Activated CD4-positive, CD25-positive, alpha-beta regulatory T cell treated with anti-CD3 and anti-CD28 coated beads, Interleukin-2, amount 50 U/mL, for 16 hours (primary cell): ENCODE measurements around the gene TMEM131.
"Not testable (repeated sequence)": the region's sequence is repeated elsewhere in the genome, so short reads cannot be mapped to it uniquely, and the experiment has no call there.

Experiments used
- DNase-seq: peaks from one replicate; pipeline ENCODE4 v3.0.0-alpha.2; 2020; ENCODE audit warnings: low read depth, low spot score

The TMEM131 gene

DNA sequence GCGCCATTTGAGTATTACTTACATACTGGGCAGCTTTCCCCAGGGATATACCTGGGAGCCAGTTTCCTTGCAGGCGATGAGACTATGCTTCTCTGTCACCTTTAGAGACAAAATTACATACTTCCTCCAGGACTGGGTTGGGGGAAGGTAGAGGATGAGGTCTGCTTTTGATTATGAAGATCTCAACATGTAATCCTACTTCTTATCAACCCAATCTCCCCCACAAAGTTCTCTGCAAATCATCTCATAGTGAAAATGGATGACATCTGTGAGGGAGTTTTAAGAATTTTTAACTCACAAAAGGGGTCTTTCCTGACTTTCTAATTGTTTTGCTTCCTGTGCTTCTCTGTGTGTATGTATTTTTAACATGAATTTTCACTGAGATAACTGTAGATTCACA, 81.9 kb downstream of the TMEM131 start:
- DNase-seq, result no peak

DNA sequence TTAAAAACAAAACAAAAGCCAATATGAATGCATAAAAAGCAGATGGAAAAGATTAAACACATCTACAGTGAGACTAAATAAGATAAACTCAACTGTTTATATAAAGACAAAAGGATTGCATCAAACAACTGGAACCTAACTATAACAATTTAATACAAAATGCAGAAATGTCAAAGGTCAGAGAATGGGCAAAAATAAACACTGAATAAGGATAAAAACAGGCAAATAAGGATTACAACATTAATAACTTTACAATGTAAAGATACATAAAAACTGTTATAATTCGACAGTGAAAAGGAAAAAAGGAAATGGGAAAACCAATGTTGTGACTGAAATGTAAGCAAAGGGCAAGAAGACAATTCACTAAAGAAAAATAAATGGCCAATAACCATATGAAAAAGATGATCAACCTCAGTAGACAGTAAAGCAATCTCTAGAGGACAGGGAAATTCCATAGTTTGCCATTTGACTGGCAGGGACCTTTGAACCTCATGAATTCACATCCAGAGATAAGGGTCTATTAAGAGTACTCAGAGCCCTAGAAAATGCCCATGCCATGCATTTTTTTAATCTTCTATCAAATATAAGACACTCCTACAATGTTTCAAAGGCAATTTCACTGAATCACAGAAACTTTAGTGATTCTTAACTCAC, 83.7 kb downstream of the TMEM131 start:
- DNase-seq, result no peak

DNA sequence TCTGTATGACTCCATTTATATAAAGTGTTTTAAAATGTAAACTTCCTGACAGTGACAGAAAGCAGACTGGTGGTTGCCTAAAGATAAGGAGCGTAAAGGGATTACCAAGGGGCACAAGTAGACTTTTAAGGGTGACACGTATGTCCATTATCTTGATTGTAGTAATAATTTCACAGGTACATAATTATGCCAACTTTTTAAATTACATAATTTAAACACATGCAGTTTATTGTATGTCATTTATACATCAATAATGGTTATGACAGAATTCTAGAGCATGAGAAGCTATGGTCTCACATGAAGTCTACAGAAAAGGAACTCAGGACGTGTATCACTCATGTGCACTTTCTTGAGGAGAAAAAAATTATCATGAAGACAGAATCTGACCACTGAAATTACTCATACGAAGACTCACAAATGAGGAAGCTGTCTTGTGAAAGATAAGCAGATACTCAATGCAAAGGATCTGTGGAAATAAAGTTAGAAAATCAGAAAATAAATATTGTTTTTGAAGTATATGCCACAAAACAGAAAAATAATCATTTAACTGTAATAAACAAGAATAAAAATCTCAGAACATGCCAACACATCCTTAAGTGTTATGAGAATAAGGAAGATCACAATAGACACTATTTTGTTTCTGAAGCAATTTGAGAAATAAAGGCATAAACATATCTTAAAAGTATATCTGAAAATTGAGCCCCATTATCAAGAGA, 84.4 kb downstream of the TMEM131 start:
- no peak for DNase-seq

DNA sequence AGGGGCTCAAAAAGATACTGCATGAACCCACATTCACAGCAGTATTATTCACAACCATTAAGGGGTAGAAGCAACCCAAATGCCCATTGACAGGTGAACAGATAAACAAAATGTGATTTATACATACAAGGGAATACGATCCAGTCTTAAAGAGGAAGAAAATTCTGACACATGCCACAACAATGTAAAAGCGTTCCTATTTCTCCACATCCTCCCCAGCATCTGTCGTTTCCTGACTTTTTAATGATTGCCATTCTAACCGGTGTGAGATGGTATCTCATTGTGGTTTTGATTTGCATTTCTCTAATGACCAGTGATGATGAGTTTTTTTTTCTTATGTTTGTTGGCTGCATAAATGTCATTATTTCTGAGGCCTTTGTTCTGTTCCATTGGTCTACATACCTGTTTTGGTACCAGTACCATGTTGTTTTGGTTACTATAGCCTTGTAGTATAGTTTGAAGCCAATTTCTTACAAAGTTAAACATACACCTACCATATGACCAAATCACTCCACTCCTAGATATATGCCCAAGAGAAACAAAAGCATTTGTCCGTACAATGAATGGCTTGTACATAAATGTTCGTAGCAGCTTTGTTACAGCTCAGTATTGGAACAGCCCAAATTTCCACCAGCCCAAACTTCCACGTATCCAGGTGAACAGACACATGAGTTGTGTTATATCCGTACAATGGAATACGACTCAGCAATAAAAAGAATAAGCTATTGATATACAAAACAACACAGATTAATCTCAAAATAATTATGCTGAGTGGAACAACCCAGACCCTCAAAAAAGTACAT, 85.1 kb downstream of the TMEM131 start:
- no peak for DNase-seq

DNA sequence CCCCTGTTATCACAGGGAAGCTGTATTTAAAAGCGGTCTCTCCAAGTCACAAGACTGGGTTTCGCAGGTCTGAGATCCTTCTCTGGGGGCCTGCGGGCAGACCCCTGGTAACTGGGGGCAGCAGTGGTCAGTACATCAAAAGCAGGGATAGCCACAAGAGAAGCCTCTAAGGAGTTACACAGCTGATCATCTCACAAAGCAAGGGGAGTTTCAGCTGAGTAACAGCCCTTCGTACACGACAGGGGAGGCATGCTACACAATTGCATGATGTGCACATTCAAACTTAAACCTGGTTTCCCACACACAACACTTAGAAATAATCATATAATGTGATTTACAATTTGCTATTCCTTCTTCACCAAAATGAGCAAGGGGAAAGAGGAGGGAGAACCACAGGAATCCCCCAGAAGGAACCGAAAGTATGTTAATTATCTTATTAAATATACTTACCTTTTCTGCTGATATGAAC, 87.5 kb downstream of the TMEM131 start:
- no peak for DNase-seq

DNA sequence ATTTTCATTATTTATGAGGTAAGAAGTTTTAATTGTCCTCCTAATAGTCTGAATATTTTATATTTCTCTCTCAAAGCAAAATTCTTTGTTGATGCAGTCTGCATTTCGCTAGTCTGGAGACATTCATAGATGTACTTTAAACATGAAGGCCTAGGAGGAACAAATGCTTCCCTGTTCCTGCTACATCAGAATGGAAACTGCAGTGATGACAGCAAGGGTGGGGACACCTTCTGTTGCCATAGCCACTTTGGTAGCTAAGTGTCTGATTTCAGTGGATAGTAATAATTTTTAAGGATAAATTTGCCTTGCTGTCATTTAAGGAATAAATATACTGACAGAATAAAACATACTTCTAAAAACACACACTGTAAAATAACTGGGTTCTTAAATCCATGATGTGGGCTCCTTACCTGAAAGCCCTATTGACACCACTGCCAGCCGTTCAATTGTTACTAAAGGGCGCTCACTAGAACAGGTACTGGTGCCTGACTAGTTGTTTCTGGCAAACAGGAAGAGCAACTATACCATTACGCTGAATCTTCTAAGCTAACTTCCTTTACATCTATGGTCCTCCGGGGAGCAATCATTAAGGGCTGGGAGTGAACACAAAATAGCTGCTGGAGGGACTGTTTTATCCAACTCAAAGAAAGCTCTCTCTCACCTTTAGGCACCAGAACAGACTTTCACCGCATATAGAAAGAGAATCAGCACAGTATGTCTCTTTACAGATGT, 88.2 kb downstream of the TMEM131 start:
- no peak for DNase-seq

DNA sequence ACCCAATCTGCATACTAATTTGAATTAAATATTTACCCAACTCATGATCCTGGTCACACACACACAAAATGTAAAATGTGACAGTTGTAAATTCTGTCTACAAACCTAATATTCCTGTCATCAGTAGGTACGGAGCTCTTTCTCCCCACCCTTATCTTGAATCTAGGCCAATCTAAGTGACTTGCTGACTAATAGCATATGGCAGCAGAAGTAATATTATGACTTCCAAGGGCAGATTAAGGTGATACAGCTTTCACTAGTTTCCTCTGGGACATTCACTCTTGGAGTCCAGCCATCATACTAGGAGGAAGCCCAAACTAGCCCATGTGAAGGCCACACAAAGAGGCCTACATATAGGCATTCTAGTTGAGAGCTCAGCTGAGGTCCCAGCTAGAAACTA, 89.4 kb downstream of the TMEM131 start:
- DNase-seq, result no peak

DNA sequence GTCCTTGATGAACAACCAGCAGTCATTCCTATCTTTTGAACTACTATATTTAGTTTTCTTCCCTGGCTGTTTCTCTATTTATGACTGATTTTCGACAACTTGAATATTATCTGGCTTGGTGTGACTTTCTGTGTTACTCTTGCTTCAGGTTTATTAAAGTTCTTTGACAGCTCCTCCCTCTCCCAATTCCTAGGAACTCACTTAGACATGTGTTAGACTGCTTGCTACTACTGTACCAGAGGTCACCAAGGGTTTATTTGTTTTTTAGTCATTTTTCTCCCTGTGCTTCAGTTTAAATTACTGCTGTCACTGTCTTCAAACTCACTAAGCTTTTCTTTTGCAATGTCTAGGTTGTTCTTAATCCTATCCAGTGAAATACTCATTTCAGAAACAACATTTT, 90.5 kb downstream of the TMEM131 start:
- no peak for DNase-seq

DNA sequence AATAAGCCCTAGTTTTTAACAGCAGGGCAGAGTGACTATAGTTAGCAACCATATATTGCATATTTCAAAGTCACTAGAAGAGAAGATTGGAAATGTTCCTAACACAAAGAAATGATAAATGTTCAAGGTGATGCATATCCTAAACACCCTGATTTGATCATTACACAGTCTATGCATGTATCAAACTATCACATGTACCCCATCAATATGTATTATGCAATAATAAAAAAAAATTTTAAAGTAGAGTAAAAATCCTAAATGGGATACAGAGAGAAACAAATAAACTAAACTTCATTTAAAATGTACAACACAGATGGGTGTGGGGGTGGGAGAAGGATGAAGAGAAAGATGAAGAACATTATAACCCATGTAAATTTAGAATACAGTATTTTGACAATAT, 93.9 kb downstream of the TMEM131 start:
- no peak for DNase-seq

DNA sequence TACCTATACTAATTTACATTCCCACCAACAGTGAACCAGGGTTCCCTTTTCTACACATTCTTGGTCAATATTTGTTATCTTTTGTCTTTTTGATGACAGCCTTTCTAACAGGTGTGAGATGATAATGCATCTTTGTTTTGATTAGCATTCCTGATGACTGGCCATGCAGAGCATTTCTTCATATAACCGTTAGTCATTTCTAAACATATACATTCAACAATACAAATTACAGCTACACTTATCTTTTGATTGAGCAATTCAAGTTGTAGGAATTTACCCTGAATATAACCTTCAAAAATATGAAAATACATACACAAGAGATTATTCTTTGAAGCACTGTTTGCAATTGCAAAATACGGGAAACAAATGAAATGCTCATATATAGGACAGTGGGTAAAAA, 94.9 kb downstream of the TMEM131 start:
- DNase-seq, result no peak

DNA sequence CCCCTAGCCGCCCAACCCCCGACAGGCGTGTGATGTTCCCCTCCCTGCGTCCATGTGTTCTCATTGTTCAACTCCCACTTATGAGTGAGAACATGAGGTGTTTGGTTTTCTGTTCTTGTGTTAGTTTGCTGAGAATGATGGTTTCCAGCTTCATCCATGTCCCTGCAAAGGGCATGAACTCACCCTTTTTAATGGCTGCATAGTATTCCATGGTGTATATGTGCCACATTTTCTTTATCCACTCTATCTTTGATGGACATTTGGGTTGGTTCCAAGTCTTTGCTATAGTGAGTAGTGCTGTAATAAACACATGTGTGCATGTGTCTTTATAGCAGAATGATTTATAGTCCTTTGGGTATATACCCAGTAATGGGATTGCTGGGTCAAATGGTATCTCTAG, 102.7 kb downstream of the TMEM131 start:
- DNase-seq, result not testable (repeated sequence)

DNA sequence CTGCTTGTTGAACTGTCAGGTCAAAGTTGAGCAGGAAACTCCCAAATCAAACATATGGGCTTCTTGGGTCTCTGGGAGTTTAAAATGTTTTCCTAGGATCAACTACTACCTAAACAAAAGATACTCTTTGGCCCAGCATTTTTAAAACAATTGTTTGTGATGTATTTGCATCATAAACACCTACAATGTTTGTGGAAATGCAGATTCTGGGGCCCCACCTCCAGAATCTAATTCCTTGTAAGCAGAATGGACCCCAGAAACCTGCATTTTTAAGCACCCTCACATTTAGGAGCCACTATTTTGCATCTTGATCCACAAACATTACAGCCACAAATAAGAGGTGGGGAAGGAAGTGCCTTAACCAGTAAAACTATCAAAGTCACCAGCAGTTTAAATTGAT, 104.1 kb downstream of the TMEM131 start:
- no peak for DNase-seq

DNA sequence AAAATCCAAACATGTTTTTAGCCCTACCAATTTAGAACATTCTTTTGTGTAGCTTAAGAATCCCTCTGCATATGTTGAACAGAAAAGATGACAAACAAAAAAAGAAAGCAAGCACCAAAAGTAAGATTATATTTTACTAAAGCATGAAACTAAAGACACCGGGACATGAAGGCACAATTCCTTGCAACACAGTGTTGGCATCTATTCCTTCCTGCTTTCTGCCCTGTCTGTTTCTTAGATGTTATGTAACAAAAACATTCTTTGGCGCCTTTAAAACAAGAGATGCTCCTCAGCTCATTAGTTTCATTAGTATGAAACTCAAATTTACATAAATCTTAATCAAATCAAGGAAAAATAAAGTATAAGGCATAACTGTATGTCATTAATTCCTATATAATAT, 106.6 kb downstream of the TMEM131 start:
- DNase-seq, result no peak

DNA sequence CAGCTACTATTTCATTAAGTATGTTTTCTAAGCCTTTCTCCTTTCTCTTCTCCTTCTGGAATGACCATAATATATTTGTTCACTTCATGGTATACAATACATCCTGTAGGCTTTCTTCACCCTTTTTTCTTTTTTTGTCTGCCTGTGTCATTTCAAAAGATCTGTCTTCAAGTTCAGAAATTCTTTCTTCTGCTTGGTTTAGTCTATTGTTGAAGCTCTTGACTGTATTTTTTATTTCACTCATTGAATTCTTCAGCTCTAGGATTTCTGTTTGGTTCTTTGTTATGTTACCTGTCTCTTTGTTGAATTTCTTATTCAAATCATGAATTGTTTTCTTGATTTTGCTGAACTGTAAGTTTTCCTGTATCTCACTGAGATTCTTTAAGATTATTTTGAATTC, 109.9 kb downstream of the TMEM131 start:
- DNase-seq, result no peak

DNA sequence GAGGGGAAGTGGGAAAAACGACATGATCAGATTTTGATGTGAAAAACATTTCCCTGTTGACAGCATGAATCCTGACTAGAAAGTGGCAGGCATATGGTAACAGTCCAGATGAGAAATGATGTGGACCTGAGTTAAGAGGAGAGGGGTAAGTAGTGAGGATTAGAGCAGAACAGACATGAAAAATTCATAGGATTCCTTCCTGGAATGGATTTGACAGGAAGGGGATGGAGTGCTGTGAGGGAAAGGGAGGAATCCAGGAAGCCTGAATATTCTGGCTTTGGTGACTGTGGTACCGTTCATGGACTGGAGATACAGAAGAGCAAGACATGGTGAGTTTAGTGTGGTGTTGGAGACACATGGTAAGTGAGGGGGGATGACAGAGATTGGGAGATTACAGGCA, 115.4 kb downstream of the TMEM131 start:
- no peak for DNase-seq

DNA sequence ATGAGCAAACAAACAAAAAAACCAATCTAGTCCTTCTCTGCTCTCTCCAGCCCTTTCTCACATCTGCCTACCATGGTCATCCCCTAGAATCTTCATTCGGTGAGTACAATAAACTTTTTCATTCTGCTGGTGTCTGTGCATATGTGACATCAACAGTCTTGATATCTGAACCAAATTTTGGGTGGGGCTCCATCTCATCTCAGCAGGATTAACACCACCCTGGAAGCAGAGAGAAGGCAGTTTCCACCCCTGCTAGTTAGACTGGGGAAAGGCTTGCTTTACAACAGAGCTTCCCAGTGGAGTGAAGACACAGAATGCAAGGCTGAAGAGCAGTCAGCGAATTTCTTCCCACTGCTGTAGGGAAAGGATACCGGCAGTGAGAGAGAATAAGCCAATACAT, 116.9 kb downstream of the TMEM131 start:
- DNase-seq, result no peak

DNA sequence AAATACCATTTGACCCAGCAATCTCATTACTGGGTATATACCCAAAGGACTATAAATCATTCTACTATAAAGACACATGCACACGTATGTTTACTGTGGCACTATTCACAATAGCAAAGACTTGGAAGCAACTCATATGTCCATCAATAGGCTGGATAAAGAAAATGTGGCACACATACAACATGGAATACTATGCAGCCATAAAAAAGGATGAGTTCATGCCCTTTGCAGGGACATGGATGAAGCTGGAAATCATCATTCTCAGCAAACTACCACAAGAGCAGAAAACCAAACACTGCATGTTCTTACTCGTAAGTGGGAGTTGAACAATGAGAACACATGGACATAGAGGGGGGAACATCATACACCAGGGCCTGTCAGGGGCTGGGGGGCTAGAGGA, 117.4 kb downstream of the TMEM131 start:
- DNase-seq, result not testable (repeated sequence)

DNA sequence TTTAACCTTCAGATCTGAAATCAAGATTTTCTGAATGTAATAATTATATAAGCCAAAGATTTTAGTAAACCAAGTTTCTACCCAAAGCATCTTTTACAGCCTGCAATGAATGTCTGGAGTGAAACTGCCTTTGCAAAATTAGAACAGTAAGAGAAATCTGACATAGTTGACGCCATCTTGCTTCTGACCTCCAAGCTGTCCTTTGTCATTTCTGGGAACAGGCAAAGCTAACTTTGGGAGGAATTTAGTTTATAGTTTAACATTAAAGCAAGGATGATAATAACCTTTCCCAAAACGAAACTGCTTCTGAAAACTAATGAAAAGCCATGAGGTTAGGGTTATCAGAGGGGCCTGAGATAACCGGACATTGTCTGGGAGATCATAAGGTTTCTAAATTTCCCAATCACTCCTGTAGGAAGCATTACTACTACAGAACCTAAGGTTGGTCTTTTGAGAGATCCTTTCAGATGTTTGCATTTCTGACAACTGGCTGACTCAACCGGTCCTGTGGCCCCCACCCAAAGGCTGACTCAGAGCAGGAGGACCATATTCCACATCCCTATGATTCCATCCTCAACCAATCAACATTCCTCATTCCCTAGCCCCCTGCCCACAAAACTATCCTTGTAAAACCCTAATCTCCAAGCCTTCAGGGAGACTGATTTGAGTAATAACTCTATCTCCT, 124.5 kb downstream of the TMEM131 start:
- DNase-seq, result no peak

DNA sequence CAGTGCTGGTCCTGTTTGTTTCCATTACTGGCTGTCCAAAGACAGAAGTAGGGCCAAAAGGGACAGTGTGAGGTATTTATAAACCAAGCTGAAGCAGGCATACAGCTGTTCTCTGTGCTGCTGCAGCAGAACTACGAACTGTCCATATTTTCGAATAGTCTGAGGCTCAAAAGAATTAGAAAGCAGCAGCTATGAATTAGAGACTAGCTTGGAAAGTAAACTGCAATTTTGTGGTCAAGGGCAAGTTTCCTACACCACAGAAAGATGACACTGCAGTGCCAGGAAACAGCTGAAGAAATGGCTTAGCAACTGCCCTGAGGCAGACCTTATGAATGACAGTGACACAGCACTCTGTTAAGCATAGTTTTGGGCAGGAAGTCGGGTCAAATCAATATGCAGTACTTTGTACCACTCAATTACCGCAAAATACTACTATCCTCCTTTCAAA, 125.3 kb downstream of the TMEM131 start:
- no peak for DNase-seq

DNA sequence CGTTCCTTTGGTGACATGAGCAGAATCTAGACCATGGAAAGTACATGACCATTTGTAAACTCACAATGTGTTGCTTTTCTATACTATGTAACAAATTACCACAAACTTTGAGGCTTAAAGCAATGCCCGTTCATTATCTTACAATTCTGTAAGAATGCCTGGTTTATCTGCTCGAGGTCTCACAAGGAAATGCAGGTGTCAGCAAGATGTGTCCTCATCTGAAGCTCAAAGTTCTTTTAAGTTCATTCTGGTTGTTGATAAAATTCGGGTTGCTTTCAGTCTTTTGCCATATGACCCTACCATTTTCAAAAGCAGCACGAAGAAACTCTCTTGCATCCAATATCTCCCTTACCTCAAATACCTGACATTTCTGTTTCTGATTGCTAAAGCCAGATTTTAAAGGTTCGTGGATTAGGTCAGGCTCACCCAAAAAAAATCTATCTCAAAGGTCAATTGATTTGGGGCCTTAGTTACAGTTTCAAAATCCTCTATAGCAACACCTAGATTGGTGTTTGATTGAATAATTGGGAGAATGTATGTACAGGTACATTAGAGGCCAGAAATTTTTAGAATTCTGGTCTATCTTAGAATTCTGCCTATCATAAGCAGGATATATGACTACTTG, 125.9 kb downstream of the TMEM131 start:
- DNase-seq, result no peak
